ENCODE data around the gene TWIST2. TPM values are rescaled to one million over a fixed set of nuclear protein-coding genes. Genes with fewer than 3 reads are reported as not detected.

Gene TWIST2
- total RNA-seq, 4 donors from 2014 or later, result 10.4 to 30.1 (median 20.8) TPM

- WGBS, 2 donors, result 77 to 79% methylated on average over 14 to 17 of the region's 17 CpGs
- no peak for DNase-seq
- intact Hi-C loops (cut with DNase I), result no loop called here
These were observed 17.3 kb downstream of the TWIST2 start for GRCh38 chr2:238865015-238865719.

DNA sequence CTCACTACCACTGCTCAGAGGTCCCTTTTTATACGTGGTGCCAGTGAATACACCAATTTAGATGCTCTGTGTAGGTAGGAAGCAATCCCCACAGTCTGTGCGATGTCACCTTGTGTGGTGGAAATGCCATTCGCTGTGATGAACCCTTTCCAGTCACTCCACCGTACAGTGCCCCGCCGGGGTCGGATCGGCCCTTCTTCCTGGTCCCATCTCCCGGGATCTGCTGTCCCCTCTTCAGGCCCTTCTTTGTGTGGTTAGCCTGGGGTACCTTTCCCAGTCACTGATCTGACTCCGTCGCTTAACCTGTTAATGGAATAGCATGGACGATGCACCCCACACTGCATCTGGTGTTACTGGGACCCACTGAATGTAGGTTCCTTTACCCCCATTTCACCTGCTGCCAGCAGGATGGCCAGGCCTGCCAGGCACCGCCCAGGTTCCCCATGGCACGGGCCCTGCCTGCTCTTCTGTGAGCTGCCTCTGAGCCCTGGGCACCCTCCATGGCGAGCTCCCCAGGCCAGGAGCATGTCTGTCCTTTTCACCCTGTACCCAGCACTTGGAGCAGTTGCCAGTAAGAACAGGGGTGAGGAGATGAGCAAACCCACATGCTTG is 18.0 kb downstream of the TWIST2 start:
- peaks cover 0 to 7% of the 10 kb centered on the region in 2 donors for H3K4me1 ChIP-seq
- no peak overlapping the region for H3K27ac ChIP-seq
- no peak overlapping the region for H3K4me3 ChIP-seq (replicated peaks in 1 of 3)
- H3K9me3 ChIP-seq, result no peaks in the 10 kb centered on the region
- no peaks in the 10 kb centered on the region for H3K36me3 ChIP-seq
- no peak for DNase-seq
- 94 to 98% methylated on average over 14 to 15 of the region's 15 CpGs for WGBS, 2 donors
- H3K27me3 ChIP-seq, result no peaks in the 10 kb centered on the region
- intact Hi-C loops (cut with DNase I), result no loop called here
- no peak for TF ChIP-seq POLR2A (IDR thresholded peaks at IDR 0.05)
- TF ChIP-seq CTCF (IDR thresholded peaks at IDR 0.05), result no peak

More at GRCh38 chr2:238865015-238865719, 17.3 kb downstream of the TWIST2 start:
- no peaks in the 10 kb centered on the region for H3K27me3 ChIP-seq
- no peaks in the 10 kb centered on the region for H3K9me3 ChIP-seq
- H3K36me3 ChIP-seq, result no peaks in the 10 kb centered on the region
- no peak for TF ChIP-seq CTCF (IDR thresholded peaks at IDR 0.05)
- no peak for TF ChIP-seq POLR2A (IDR thresholded peaks at IDR 0.05)
- H3K4me3 ChIP-seq (replicated peaks in 1 of 3), result no peak overlapping the region
- peaks cover 0 to 7% of the 10 kb centered on the region in 2 donors for H3K4me1 ChIP-seq
- peak overlapping the region in 1 of 3 donors; percentile 28 for H3K27ac ChIP-seq

GRCh38 chr2:238866656-238867277 is 18.9 kb downstream of the TWIST2 start:
- Histone ChIP-seq H3K4me1 (peaks cover 0 to 7% of the 10 kb centered on the region in 2 donors), H3K4me3 (replicated peaks in 1 of 3) (no peak overlapping the region), H3K36me3 (no peaks in the 10 kb centered on the region), H3K9me3 (no peaks in the 10 kb centered on the region), H3K27me3 (no peaks in the 10 kb centered on the region), H3K27ac (no peak overlapping the region)
- TF ChIP-seq CTCF (IDR thresholded peaks at IDR 0.05) (no peak), POLR2A (IDR thresholded peaks at IDR 0.05) (no peak)
- DNase-seq, result no peak
- 68 to 70% methylated on average over 16 to 17 of the region's 17 CpGs for WGBS, 2 donors
- intact Hi-C loops (cut with DNase I), result no loop called here

- H3K27me3 ChIP-seq, result no peaks in the 10 kb centered on the region
- no peak for DNase-seq
- H3K27ac ChIP-seq, result no peak overlapping the region
- H3K4me3 ChIP-seq (replicated peaks in 1 of 3), result no peak overlapping the region
- H3K9me3 ChIP-seq, result no peaks in the 10 kb centered on the region
- intact Hi-C loops (cut with DNase I), result no loop called here
- 38 to 42% methylated on average over 9 to 10 of the region's 10 CpGs for WGBS, 2 donors
- H3K36me3 ChIP-seq, result no peaks in the 10 kb centered on the region
- H3K4me1 ChIP-seq, result peaks cover 0 to 7% of the 10 kb centered on the region in 2 donors
- TF ChIP-seq CTCF (IDR thresholded peaks at IDR 0.05), result no peak
- no peak for TF ChIP-seq POLR2A (IDR thresholded peaks at IDR 0.05)
These were observed 20.2 kb downstream of the TWIST2 start for GRCh38 chr2:238868067-238868524.

All from thyroid gland (tissue), 4 donors.